Measurements from ENCODE around the gene RPF1.

GRCh38 chr1:84506729-84507453, 27.8 kb downstream of the RPF1 start:
- TF ChIP-seq POLR2A (IDR thresholded peaks at IDR 0.05) (no peak), CTCF (IDR thresholded peaks at IDR 0.05) (no peak)

All from ovary (tissue), 3 donors.